IMR-90 (cell line): Measurements from ENCODE around the gene VGF. TPM values are rescaled to one million over a fixed set of nuclear protein-coding genes. Genes with fewer than 3 reads are reported as not detected.
A peak's percentile ranks its signal among the peaks of the same experiment; 100 is the strongest.

Source experiments
- ATAC-seq: fragments of 200-7000 bp; cut with Tn5 transposase; 2 replicates; pipeline ENCODE4 v1.9.1; 2020; ENCODE audit warnings: low read depth, mild to moderate bottlenecking, moderate library complexity
- BruUV-seq: library from RNA; stranded (reverse); fragments of 400-500 nt; replicated peaks from 2 replicates; lab custom pipeline; 2021; lab: Mats Ljungman, UMichigan
- CTCF ChIA-PET: fragments of 300-600 bp; formaldehyde crosslinking; extraction: SDS; loops from one replicate; lab custom pipeline; 2021; ENCODE audit warnings: antibody characterized with exemption; lab: Yijun Ruan, JAX
- POLR2A ChIA-PET: fragments of 300-600 bp; sonication (Branson Sonifier 250); formaldehyde crosslinking; loops from one replicate; lab custom pipeline; 2022; ENCODE audit warnings: antibody characterized with exemption; ENCODE audit not compliant: unreplicated experiment; lab: Charles Lee
- DNase-seq: peaks from one replicate; pipeline ENCODE4 v3.0.0; 2013
- H2AFZ ChIP-seq: replicated peaks from 2 replicates; pipeline ENCODE3; 2013; ENCODE audit warnings: low read length, mild to moderate bottlenecking; ENCODE audit not compliant: poor library complexity
- H2AK5ac ChIP-seq: 2 replicates; pipeline ENCODE4 v1.6.1; 2013; ENCODE audit warnings: low read depth, low read length, inconsistent platforms
- H2AK9ac ChIP-seq: replicated peaks from 2 replicates; pipeline ENCODE3; 2013; ENCODE audit warnings: mild to moderate bottlenecking, low read depth, low read length, moderate library complexity; ENCODE audit not compliant: poor library complexity
- H2BK120ac ChIP-seq: 2 replicates; pipeline ENCODE4 v1.6.1; 2013; ENCODE audit warnings: low read depth, low read length, inconsistent platforms
- H2BK15ac ChIP-seq: 3 replicates; pipeline ENCODE4 v1.6.1; 2013; ENCODE audit warnings: low read depth, low read length, inconsistent platforms
- H2BK20ac ChIP-seq: 2 replicates; pipeline ENCODE4 v1.6.1; 2013; ENCODE audit warnings: low read depth, mild to moderate bottlenecking, inconsistent platforms, low read length, moderate library complexity
- H2BK5ac ChIP-seq: 2 replicates; pipeline ENCODE4 v1.6.1; 2013; ENCODE audit warnings: mild to moderate bottlenecking, low read depth, low read length, inconsistent platforms; ENCODE audit not compliant: poor library complexity, severe bottlenecking
- H3K14ac ChIP-seq: replicated peaks from 2 replicates; pipeline ENCODE4 v1.6.1; 2013; ENCODE audit warnings: low read depth, low read length, inconsistent platforms
- H3K18ac ChIP-seq: 2 replicates; pipeline ENCODE4 v1.6.1; 2013; ENCODE audit warnings: low read depth, low read length, control low read depth
- H3K23ac ChIP-seq: 2 replicates; pipeline ENCODE4 v1.6.1; 2013; ENCODE audit warnings: low read depth, low read length, inconsistent platforms
- H3K27ac ChIP-seq: 2 replicates; pipeline ENCODE4 v1.5.1; 2013; ENCODE audit warnings: mild to moderate bottlenecking, control low read depth, low read length; ENCODE audit not compliant: insufficient read depth
- H3K27me3 ChIP-seq: 2 replicates; pipeline ENCODE4 v1.6.1; 2013; ENCODE audit warnings: low read length; ENCODE audit not compliant: control insufficient read depth, insufficient read depth
- H3K36me3 ChIP-seq: 2 replicates; pipeline ENCODE4 v1.6.1; 2013; ENCODE audit warnings: low read length, mixed read lengths; ENCODE audit not compliant: control insufficient read depth, insufficient read depth
- H3K4ac ChIP-seq: 2 replicates; pipeline ENCODE4 v1.6.1; 2013; ENCODE audit warnings: low read depth, low read length, inconsistent platforms
- H3K4me1 ChIP-seq: 2 replicates; pipeline ENCODE4 v1.6.1; 2013; ENCODE audit warnings: low read length, mixed read lengths; ENCODE audit not compliant: control insufficient read depth, insufficient read depth
- H3K4me2 ChIP-seq: 2 replicates; pipeline ENCODE4 v1.6.1; 2013; ENCODE audit warnings: low read depth, mild to moderate bottlenecking, control low read depth, low read length, moderate library complexity
- H3K4me3 ChIP-seq: 2 replicates; pipeline ENCODE4 v1.5.1; 2013; ENCODE audit warnings: low read depth, mild to moderate bottlenecking, control low read depth, low read length, moderate library complexity; ENCODE audit not compliant: insufficient read depth
- H3K56ac ChIP-seq: 2 replicates; pipeline ENCODE4 v1.6.1; 2013; ENCODE audit warnings: low read length, inconsistent platforms; ENCODE audit not compliant: insufficient read depth; ENCODE audit errors: extremely low read depth
- H3K79me1 ChIP-seq, 2 experiments: 2 replicates each; pipeline ENCODE4 v1.6.1; 2013; ENCODE audit warnings: low read length in 2 of 2, inconsistent platforms in 1 of 2, low read depth in 1 of 2
- H3K9ac ChIP-seq: 2 replicates; pipeline ENCODE4 v1.6.1; 2013; ENCODE audit warnings: low read depth, low read length, control low read depth
- H3K9me1 ChIP-seq: 2 replicates; pipeline ENCODE4 v1.6.1; 2013; ENCODE audit warnings: low read length, inconsistent platforms; ENCODE audit not compliant: insufficient read depth
- H3K9me3 ChIP-seq: 2 replicates; pipeline ENCODE4 v1.6.1; 2013; ENCODE audit warnings: low read length; ENCODE audit not compliant: control insufficient read depth, insufficient read depth
- H4K20me1 ChIP-seq: 2 replicates; pipeline ENCODE4 v1.6.1; 2013; ENCODE audit warnings: low read length, inconsistent platforms; ENCODE audit not compliant: insufficient read depth
- H4K5ac ChIP-seq: 2 replicates; pipeline ENCODE4 v1.6.1; 2013; ENCODE audit warnings: mild to moderate bottlenecking, low read depth, low read length, control low read depth
- H4K8ac ChIP-seq, 2 experiments: 2 replicates each; pipeline ENCODE4 v1.6.1; 2013; ENCODE audit warnings: low read depth in 2 of 2, low read length in 2 of 2, control low read depth in 1 of 2, inconsistent platforms in 1 of 2
- H4K91ac ChIP-seq: 2 replicates; pipeline ENCODE4 v1.6.1; 2013; ENCODE audit warnings: low read depth, low read length, inconsistent platforms; ENCODE audit not compliant: insufficient read depth
- CEBPB ChIP-seq: IDR thresholded peaks from 2 replicates; pipeline ENCODE4 v1.6.1; 2012; ENCODE audit warnings: low read depth, low read length, improper control_type of control experiment
- RAD21 ChIP-seq: IDR thresholded peaks from 2 replicates; pipeline ENCODE4 v1.6.1; 2012; ENCODE audit warnings: low read length, improper control_type of control experiment
- WGBS, 2 experiments: methylation state at CpG; one replicate each; pipeline versions ENCODE4 v1.1.5 to v1.1.7; 2013; ENCODE audit warnings: missing lambda C conversion rate in 2 of 2; ENCODE audit not compliant: insufficient read length in 1 of 2; ENCODE audit errors: extremely low coverage in 2 of 2; 5-methylcytosine and 5-hydroxymethylcytosine counted together
- dilution Hi-C: fragments of 300-500 bp; cut with HindIII; formaldehyde crosslinking; loops from one replicate; pipeline ENCODE4 v1.14.3; 2018; ENCODE audit warnings: low sequenced_read_pairs; ENCODE audit not compliant: unreplicated experiment
- in situ Hi-C: fragments of 300-500 bp; cut with MboI; formaldehyde crosslinking; loops from 3 replicates; pipeline ENCODE4 v1.14.3; 2019; ENCODE audit warnings: low sequenced_read_pairs, inconsistent platforms, mixed read lengths
- intact Hi-C: fragments of 100-400 bp; cut with micrococcal nuclease; formaldehyde crosslinking; loops from 2 replicates; pipeline ENCODE4 v1.10.0; 2022
- polyA plus RNA-seq, 3 experiments: library from polyadenylated mRNA; depleted of rRNA; stranded (reverse); fragments of >200 nt; gene quantifications; 2 replicates each; pipeline ENCODE4 v1.2.3, GENCODE V29; 2012; ENCODE audit warnings: low replicate concordance in 1 of 3
- total RNA-seq: library from RNA; depleted of rRNA; stranded (reverse); fragments of >200 nt; gene quantifications from 2 replicates; pipeline ENCODE4 v1.2.3, GENCODE V29; 2012
- TF ChIP-seq, protein P1 (sequence below): conservative IDR thresholded peaks from 2 replicates; pipeline ENCODE4 v1.5.1; 2012; ENCODE audit warnings: mild to moderate bottlenecking, low read depth, low read length, improper control_type of control experiment

The VGF gene
- total and polyA plus RNA-seq, 2 of the 4 experiments (the other 2 are of a cell fraction), result 0.18 to 0.50 TPM

DNA sequence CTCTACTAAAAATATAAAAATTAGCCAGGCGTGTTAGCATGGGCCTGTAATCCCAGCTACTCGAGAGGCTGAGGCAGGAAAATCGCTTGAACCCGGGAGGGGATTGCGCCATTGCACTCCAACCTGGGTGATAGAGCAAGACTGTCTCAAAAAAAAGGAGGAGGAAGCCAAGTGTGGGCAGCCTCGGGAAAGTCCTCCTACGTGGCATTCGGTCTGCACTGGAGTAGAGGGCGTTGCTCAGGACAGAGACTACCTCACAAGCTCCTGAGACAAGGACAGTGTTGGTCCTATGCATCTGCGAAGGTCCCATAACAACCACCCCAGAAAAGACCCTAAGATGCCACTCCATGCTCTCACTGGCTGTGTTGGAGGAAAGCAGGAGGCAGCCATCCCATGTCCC, 48.5 kb downstream of the VGF start:
- Histone ChIP-seq H4K8ac (peak overlapping the region; percentile 87 to 97), H3K9me3 (no peaks in the 10 kb centered on the region), H3K4me3 (no peak overlapping the region), H3K4me1 (peaks cover 13% of the 10 kb centered on the region), H3K4ac (peak overlapping the region; percentile 99), H3K18ac (peak overlapping the region; percentile 90), H3K79me1 (peaks cover 0 to 21% of the 10 kb centered on the region in 2 experiments; a peak in 2 of 4 replicates), H3K27ac (peak overlapping the region; percentile 86), H3K56ac (peak overlapping the region; percentile 95), H3K9ac (peak overlapping the region; percentile 26), H2AK5ac (peak overlapping the region; percentile 99), H2BK20ac (peak overlapping the region; percentile 98), H2BK5ac (peak overlapping the region; percentile 98), H2BK120ac (peak overlapping the region; percentile 99), H4K20me1 (no peaks in the 10 kb centered on the region), H3K23ac (peak overlapping the region; percentile 96), H3K27me3 (no peaks in the 10 kb centered on the region), H4K91ac (peak overlapping the region; percentile 100), H2BK15ac (peak overlapping the region; percentile 98), H2AK9ac (peak overlapping the region; percentile 98), H3K36me3 (no peaks in the 10 kb centered on the region), H2AFZ (peak overlapping the region; percentile 74), H3K9me1 (peaks cover 26% of the 10 kb centered on the region), H3K4me2 (no peak overlapping the region), H4K5ac (peak overlapping the region; percentile 83), H3K14ac (peak overlapping the region; percentile 96)
- 84% methylated on average over 4 of the region's 10 CpGs; no CpG with 5 or more reads in 1 of the 2 experiments for WGBS, 2 experiments
- DNase-seq (no peak), ATAC-seq (no peak; the same call in 1 of the 2 replicates)
- POLR2A ChIA-PET, result interaction anchor here (0.8 kb wide), 1 partner anchor 11 kb away, joined by 4 read pairs; no protein-coding TSS in a partner anchor
- TF ChIP-seq RAD21, result no peak
- TF ChIP-seq, protein P1, sequence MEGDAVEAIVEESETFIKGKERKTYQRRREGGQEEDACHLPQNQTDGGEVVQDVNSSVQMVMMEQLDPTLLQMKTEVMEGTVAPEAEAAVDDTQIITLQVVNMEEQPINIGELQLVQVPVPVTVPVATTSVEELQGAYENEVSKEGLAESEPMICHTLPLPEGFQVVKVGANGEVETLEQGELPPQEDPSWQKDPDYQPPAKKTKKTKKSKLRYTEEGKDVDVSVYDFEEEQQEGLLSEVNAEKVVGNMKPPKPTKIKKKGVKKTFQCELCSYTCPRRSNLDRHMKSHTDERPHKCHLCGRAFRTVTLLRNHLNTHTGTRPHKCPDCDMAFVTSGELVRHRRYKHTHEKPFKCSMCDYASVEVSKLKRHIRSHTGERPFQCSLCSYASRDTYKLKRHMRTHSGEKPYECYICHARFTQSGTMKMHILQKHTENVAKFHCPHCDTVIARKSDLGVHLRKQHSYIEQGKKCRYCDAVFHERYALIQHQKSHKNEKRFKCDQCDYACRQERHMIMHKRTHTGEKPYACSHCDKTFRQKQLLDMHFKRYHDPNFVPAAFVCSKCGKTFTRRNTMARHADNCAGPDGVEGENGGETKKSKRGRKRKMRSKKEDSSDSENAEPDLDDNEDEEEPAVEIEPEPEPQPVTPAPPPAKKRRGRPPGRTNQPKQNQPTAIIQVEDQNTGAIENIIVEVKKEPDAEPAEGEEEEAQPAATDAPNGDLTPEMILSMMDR, result no peak
- peak; percentile 67 for TF ChIP-seq CEBPB
- intact Hi-C loops, result loop anchor here (1.0 kb wide), 1 partner anchor 17 kb away; no protein-coding TSS in a partner anchor
- CTCF ChIA-PET, result interaction anchor here (0.6 kb wide), 1 partner anchor 23 kb away, joined by 3 read pairs; no protein-coding TSS in a partner anchor
- in situ Hi-C loops, result loop anchor here (25.0 kb wide), 1 partner anchor 680 kb away; the partner anchor contains the start of genes MEPCE, PPP1R35 and ZCWPW1
- dilution Hi-C loops, result no loop called here
- BruUV-seq, result no TSS peak
